ACHN (cell line): ENCODE data around the gene PAFAH1B1.
A peak's percentile ranks its signal among the peaks of the same experiment; 100 is the strongest.
"Not testable (repeated sequence)": the region's sequence is repeated elsewhere in the genome, so short reads cannot be mapped to it uniquely, and the experiment has no call there.

ENCODE experiments used
- DNase-seq: peaks from one replicate; pipeline ENCODE4 v3.0.0-alpha.2; 2015
- in situ Hi-C: cut with HindIII; loops from 2 replicates; pipeline ENCODE4 v1.10.0; 2017; ENCODE audit warnings: low sequenced_read_pairs, low pct_ligation_motif_present, low pct_unique_long_range_greater_than_20kb

Gene PAFAH1B1

GRCh38 chr17:2624292-2624731, 30.9 kb downstream of the PAFAH1B1 start:
- DNase-seq: no peak
- in situ Hi-C loops: loop anchor here (25.0 kb wide), 1 partner anchor 137 kb away; no protein-coding TSS in a partner anchor

GRCh38 chr17:2626626-2627219, 33.3 kb downstream of the PAFAH1B1 start:
- DNase-seq, in situ Hi-C loops: not testable (repeated sequence)

- DNase-seq, in situ Hi-C loops: not testable (repeated sequence)
These were observed 35.5 kb downstream of the PAFAH1B1 start for GRCh38 chr17:2628922-2629321.

- in situ Hi-C loops: no loop called here
- no peak for DNase-seq
These were observed 37.8 kb downstream of the PAFAH1B1 start for GRCh38 chr17:2631211-2631610.

- DNase-seq: peak; percentile 89
- in situ Hi-C loops: no loop called here
These were observed 41.0 kb downstream of the PAFAH1B1 start for GRCh38 chr17:2634361-2634960.

GRCh38 chr17:2635241-2635640, 41.8 kb downstream of the PAFAH1B1 start:
- peak; percentile 12 for DNase-seq

GRCh38 chr17:2635675-2636074, 42.2 kb downstream of the PAFAH1B1 start:
- DNase-seq: no peak
- in situ Hi-C loops: no loop called here

More at GRCh38 chr17:2635241-2635640, 41.8 kb downstream of the PAFAH1B1 start:
- in situ Hi-C loops: no loop called here

GRCh38 chr17:2636169-2636930, 42.9 kb downstream of the PAFAH1B1 start:
- no peak for DNase-seq

GRCh38 chr17:2637422-2637821, 44.0 kb downstream of the PAFAH1B1 start:
- in situ Hi-C loops: no loop called here
- DNase-seq: no peak

More at GRCh38 chr17:2636169-2636930, 42.9 kb downstream of the PAFAH1B1 start:
- in situ Hi-C loops: no loop called here

- no peak for DNase-seq
- in situ Hi-C loops: no loop called here
These were observed 51.5 kb downstream of the PAFAH1B1 start for GRCh38 chr17:2644971-2645370.

GRCh38 chr17:2647957-2648356, 54.5 kb downstream of the PAFAH1B1 start:
- in situ Hi-C loops: no loop called here
- no peak for DNase-seq

GRCh38 chr17:2649191-2649590, 55.7 kb downstream of the PAFAH1B1 start:
- DNase-seq: no peak
- in situ Hi-C loops: no loop called here

GRCh38 chr17:2652911-2653310, 59.5 kb downstream of the PAFAH1B1 start:
- DNase-seq, in situ Hi-C loops: not testable (repeated sequence)

- in situ Hi-C loops: no loop called here
- no peak for DNase-seq
These were observed 62.1 kb downstream of the PAFAH1B1 start for GRCh38 chr17:2655546-2655945.

- in situ Hi-C loops: no loop called here
- DNase-seq: no peak
These were observed 62.8 kb downstream of the PAFAH1B1 start for GRCh38 chr17:2656283-2656682.

GRCh38 chr17:2659337-2659736, 65.9 kb downstream of the PAFAH1B1 start:
- peak; percentile 40 for DNase-seq
- in situ Hi-C loops: not testable (repeated sequence)

GRCh38 chr17:2660410-2660809, 67.0 kb downstream of the PAFAH1B1 start:
- DNase-seq, in situ Hi-C loops: not testable (repeated sequence)

GRCh38 chr17:2672026-2672425, 78.6 kb downstream of the PAFAH1B1 start:
- no peak for DNase-seq
- in situ Hi-C loops: no loop called here

- in situ Hi-C loops, DNase-seq: not testable (repeated sequence)
These were observed 85.8 kb downstream of the PAFAH1B1 start for GRCh38 chr17:2679247-2679646.
